Right cardiac atrium (tissue), 5 donors: ENCODE data around the gene TMEM255A. TPM values are rescaled to one million over a fixed set of nuclear protein-coding genes. Genes with fewer than 3 reads are reported as not detected.

ENCODE experiments used
- ATAC-seq, 2 donors: fragments of 200-7000 bp; cut with Tn5 transposase; one replicate each; pipeline versions ENCODE4 v1.8.0 to v1.9.1; 2020; ENCODE audit warnings: moderate library complexity in 2 of 2, mild to moderate bottlenecking in 1 of 2
- DNase-seq, 3 donors: peaks; one replicate each; pipeline ENCODE4 v3.0.0-alpha.2; 2020
- H3K27ac ChIP-seq: one replicate; pipeline ENCODE4 v1.5.1; 2013; ENCODE audit warnings: mild to moderate bottlenecking, low read length, control low read depth, moderate library complexity
- H3K27me3 ChIP-seq: one replicate; pipeline ENCODE4 v1.6.1; 2013; ENCODE audit not compliant: control insufficient read depth, insufficient read depth
- H3K4me1 ChIP-seq: one replicate; pipeline ENCODE4 v1.6.1; 2013; ENCODE audit warnings: low read length; ENCODE audit not compliant: control insufficient read depth, insufficient read depth
- H3K4me3 ChIP-seq: one replicate; pipeline ENCODE4 v1.5.1; 2013; ENCODE audit warnings: low read length, control low read depth
- H3K9me3 ChIP-seq: one replicate; pipeline ENCODE4 v1.6.1; 2013; ENCODE audit warnings: low read length; ENCODE audit not compliant: control insufficient read depth
- WGBS: extraction: QIAGEN DNeasy Blood & Tissue Kit; methylation state at CpG from one replicate; pipeline ENCODE4 v1.1.7; 2013; 5-methylcytosine and 5-hydroxymethylcytosine counted together
- intact Hi-C, 4 donors: fragments of 100-400 bp; cut with DNase I; formaldehyde crosslinking; loops; one replicate each; pipeline versions ENCODE4 v1.11.0 to v1.14.0; 2022 to 2023
- polyA plus RNA-seq: library from polyadenylated mRNA; stranded (reverse); fragments of 200-250 nt; gene quantifications from one replicate; pipeline ENCODE4 v1.2.3, GENCODE V29; 2013
- total RNA-seq, 4 donors: library from RNA; stranded (reverse); fragmentation: NEBNext Ultra II Directional; extraction: Animal tissue kit (Norgen Biotek cat#: 25700); gene quantifications; one replicate each; pipeline ENCODE4 v1.2.1, GENCODE V29; 2021
- donor health status: healthy with polysubstance abuse.
- donor health status: DM: no; HTN: yes; CAD: no.
- donor health status: DM: no; HTN: no; CAD: no.
- donor health status: DM: no; HTN: yes; CAD: no; lungs with severe emphysema.
- donor health status: DM: yes; HTN: yes; CAD: no.

The TMEM255A gene
- total and polyA plus RNA-seq, 5 donors = 0.48 to 1.1 (median 0.63) TPM

GRCh38 chrX:120332394-120332793 lies 21.1 kb upstream of the TMEM255A start:
- Histone ChIP-seq H3K27me3 (no peaks in the 10 kb centered on the region), H3K27ac (no peak overlapping the region), H3K4me1 (no peaks in the 10 kb centered on the region), H3K4me3 (no peak overlapping the region), H3K9me3 (no peaks in the 10 kb centered on the region)
- ATAC-seq (no peak), DNase-seq (no peak)
- 86% methylated on average over 1 of the region's 1 CpG for WGBS
- intact Hi-C loops = no loop called here

- ATAC-seq (no peak), DNase-seq (no peak)
- no peaks in the 10 kb centered on the region for H3K4me1 ChIP-seq
- no peaks in the 10 kb centered on the region for H3K9me3 ChIP-seq
- no peak overlapping the region for H3K4me3 ChIP-seq
- intact Hi-C loops = no loop called here
- no peak overlapping the region for H3K27ac ChIP-seq
- no peaks in the 10 kb centered on the region for H3K27me3 ChIP-seq
- 75% methylated on average over 2 of the region's 2 CpGs for WGBS
Observed at GRCh38 chrX:120331116-120331515, 19.9 kb upstream of the TMEM255A start.

- no peak for ATAC-seq
Observed at GRCh38 chrX:120321520-120322281, 10.4 kb upstream of the TMEM255A start.

GRCh38 chrX:120318411-120318810 lies 7.2 kb upstream of the TMEM255A start:
- Histone ChIP-seq H3K4me3 (no peak overlapping the region), H3K4me1 (no peaks in the 10 kb centered on the region), H3K27ac (no peak overlapping the region), H3K9me3 (no peaks in the 10 kb centered on the region), H3K27me3 (no peaks in the 10 kb centered on the region)
- DNase-seq (no peak), ATAC-seq (no peak)
- 75% methylated on average over 4 of the region's 4 CpGs for WGBS
- intact Hi-C loops = no loop called here

More at GRCh38 chrX:120321520-120322281, 10.4 kb upstream of the TMEM255A start:
- DNase-seq = no peak
- H3K9me3 ChIP-seq = no peaks in the 10 kb centered on the region
- H3K27ac ChIP-seq = no peak overlapping the region
- intact Hi-C loops = no loop called here
- no peaks in the 10 kb centered on the region for H3K4me1 ChIP-seq
- no peak overlapping the region for H3K4me3 ChIP-seq
- H3K27me3 ChIP-seq = no peaks in the 10 kb centered on the region
- WGBS = 66% methylated on average over 4 of the region's 4 CpGs

GRCh38 chrX:120316587-120317283 lies 5.5 kb upstream of the TMEM255A start:
- H3K4me3 ChIP-seq = no peak overlapping the region
- ATAC-seq (no peak), DNase-seq (no peak)
- 70% methylated on average over 5 of the region's 5 CpGs for WGBS
- no peaks in the 10 kb centered on the region for H3K4me1 ChIP-seq
- H3K27ac ChIP-seq = no peak overlapping the region
- intact Hi-C loops = no loop called here
- no peaks in the 10 kb centered on the region for H3K9me3 ChIP-seq
- H3K27me3 ChIP-seq = no peaks in the 10 kb centered on the region

- 48% methylated on average over 4 of the region's 4 CpGs for WGBS
- intact Hi-C loops = no loop called here
- no peak for DNase-seq
- no peak for ATAC-seq
- H3K27me3 ChIP-seq = no peaks in the 10 kb centered on the region
- H3K4me3 ChIP-seq = no peak overlapping the region
- H3K9me3 ChIP-seq = no peaks in the 10 kb centered on the region
- no peak overlapping the region for H3K27ac ChIP-seq
- H3K4me1 ChIP-seq = no peaks in the 10 kb centered on the region
Observed at GRCh38 chrX:120315776-120316175, 4.5 kb upstream of the TMEM255A start.

- ATAC-seq = no peak
- no peak overlapping the region for H3K4me3 ChIP-seq
- H3K27me3 ChIP-seq = no peaks in the 10 kb centered on the region
- intact Hi-C loops = no loop called here
- H3K4me1 ChIP-seq = peaks cover 2% of the 10 kb centered on the region
- H3K9me3 ChIP-seq = no peaks in the 10 kb centered on the region
- H3K27ac ChIP-seq = no peak overlapping the region
- 44% methylated on average over 4 of the region's 4 CpGs for WGBS
- DNase-seq = no peak
Observed at GRCh38 chrX:120311727-120312063, 434 bp upstream of the TMEM255A start.

GRCh38 chrX:120309873-120310705 lies 1.2 kb downstream of the TMEM255A start:
- H3K27me3 ChIP-seq = no peaks in the 10 kb centered on the region
- no peak for ATAC-seq
- H3K9me3 ChIP-seq = no peaks in the 10 kb centered on the region
- peak in 2 of 3 donors; percentile 55 to 58 for DNase-seq
- H3K27ac ChIP-seq = no peak overlapping the region
- 1% methylated on average over 31 of the region's 32 CpGs for whole genome bisulfite sequencing
- intact Hi-C loops = no loop called here
- H3K4me3 ChIP-seq = peak overlapping the region; percentile 50
- H3K4me1 ChIP-seq = peaks cover 2% of the 10 kb centered on the region

GRCh38 chrX:120308959-120309872 lies 2.0 kb downstream of the TMEM255A start:
- 2% methylated on average over 51 of the region's 52 CpGs for WGBS
- DNase-seq (peak; percentile 35 to 79 (median 77)), ATAC-seq (peak; percentile 75 to 81)
- Histone ChIP-seq H3K4me3 (peak overlapping the region; percentile 50), H3K9me3 (no peaks in the 10 kb centered on the region), H3K4me1 (peaks cover 2% of the 10 kb centered on the region), H3K27ac (no peak overlapping the region), H3K27me3 (no peaks in the 10 kb centered on the region)
- intact Hi-C loops = no loop called here

GRCh38 chrX:120308558-120308957 lies 2.7 kb downstream of the TMEM255A start:
- no peaks in the 10 kb centered on the region for H3K9me3 ChIP-seq
- peaks cover 2% of the 10 kb centered on the region for H3K4me1 ChIP-seq
- no peak overlapping the region for H3K4me3 ChIP-seq
- DNase-seq = no peak
- no peaks in the 10 kb centered on the region for H3K27me3 ChIP-seq
- intact Hi-C loops = no loop called here
- ATAC-seq = no peak
- no peak overlapping the region for H3K27ac ChIP-seq
- 22% methylated on average over 12 of the region's 12 CpGs for WGBS
